Stimulated activated CD8-positive, alpha-beta memory T cell treated with anti-CD3 and anti-CD28 coated beads, Interleukin-12 subunit alpha, Interleukin-12 subunit beta, amount 100 ng/mL, for 4 hours (primary cell): ENCODE results near the gene HPD.
A peak's percentile ranks its signal among the peaks of the same experiment; 100 is the strongest.

Experiments
- DNase-seq: peaks from one replicate; pipeline ENCODE4 v3.0.0-alpha.2; 2020; ENCODE audit warnings: low read depth

Gene HPD

DNA sequence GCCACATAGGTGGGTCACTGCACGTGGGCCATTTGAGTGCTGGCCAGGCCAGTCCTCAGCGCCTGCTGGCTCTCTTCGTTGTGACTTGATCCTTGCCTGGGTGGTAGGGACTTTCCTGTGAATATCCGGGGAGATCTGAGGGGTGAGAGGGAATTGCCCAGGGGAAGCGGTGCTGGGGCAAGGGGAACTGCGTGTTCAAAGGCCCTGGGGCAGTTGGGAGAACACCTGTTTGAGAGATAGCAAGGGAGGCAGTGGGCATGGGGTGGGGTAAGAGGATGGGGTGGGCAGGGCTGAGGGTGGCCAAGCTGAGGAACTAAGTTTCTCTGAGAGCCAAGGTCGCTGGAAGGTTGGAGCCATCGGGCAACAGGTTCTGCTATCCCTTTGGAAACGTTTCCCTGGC, 29.8 kb downstream of the HPD start:
- DNase-seq: no peak

GRCh38 chr12:121828306-121828705, 30.4 kb downstream of the HPD start:
- DNase-seq: no peak

DNA sequence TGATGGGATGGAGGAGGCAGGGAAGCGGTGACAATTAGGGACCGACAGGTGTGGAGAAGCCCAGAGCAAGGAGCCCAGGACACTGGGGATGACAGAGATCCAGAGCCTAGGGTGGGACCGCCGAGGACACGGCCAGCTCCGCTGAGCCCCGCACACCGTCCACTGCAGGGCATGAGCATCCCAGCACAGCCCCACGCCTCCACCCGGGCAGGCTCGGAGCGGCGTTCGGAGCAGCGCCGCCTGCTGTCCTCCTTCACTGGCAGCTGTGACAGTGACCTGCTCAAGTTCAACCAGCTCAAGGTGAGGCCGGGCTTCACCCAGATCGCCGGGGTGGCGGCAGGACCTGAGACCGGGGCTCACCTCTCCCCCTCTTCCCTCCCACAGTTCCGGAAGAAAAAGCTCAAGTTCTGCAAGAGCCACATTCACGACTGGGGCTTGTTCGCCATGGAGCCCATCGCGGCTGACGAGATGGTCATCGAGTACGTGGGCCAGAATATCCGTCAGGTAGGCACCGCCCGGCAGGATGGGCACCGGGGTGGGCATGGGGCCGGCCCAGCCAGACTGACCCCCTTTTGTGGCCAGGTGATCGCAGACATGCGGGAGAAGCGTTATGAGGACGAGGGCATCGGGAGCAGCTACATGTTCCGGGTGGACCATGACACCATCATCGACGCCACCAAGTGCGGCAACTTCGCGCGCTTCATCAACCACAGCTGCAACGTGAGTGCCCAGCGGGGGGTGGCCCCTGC, 31.1 kb downstream of the HPD start:
- DNase-seq: no peak

- DNase-seq: no peak
Observed at GRCh38 chr12:121826318-121827150, 32.1 kb downstream of the HPD start.

DNA sequence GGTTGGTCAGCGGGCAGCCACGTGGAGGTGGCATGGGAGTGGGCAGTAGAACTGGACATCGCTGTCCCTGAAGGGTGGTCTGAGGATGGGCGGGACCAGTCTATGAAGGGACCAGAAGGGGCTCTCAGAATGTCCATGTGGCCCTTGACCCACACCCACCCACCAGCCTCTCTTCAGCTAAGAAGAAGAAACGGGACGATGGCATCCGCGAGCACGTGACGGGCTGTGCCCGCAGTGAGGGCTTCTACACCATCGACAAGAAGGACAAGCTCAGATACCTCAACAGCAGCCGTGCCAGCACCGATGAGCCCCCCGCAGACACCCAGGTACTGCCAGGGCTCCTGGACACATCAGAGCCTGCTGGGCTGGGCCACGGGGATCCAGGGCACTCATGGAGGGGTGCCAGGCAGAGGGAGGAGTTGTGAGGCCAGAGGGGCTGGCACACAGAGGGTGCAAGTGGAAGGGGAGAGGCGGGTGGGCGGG, 33.6 kb downstream of the HPD start:
- no peak for DNase-seq

DNA sequence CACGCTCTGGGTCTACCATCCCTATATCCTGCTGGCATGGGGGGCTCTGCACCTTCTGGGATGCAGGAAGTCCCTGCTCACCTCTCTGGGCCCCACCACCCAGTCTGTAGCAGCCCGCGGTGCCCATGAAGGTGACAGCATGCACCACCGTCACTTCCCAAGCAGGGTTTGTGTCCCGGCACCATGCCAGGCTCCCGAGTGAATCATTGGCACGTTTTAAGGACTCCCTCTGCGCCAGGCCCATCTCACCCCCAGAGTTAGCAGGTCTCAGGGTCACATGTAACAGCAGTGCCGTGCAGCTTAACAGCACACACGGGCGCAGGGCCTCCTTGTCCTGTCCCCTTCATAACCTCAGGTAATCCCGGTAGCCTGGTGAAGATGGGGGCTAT, 34.9 kb downstream of the HPD start:
- no peak for DNase-seq

DNA sequence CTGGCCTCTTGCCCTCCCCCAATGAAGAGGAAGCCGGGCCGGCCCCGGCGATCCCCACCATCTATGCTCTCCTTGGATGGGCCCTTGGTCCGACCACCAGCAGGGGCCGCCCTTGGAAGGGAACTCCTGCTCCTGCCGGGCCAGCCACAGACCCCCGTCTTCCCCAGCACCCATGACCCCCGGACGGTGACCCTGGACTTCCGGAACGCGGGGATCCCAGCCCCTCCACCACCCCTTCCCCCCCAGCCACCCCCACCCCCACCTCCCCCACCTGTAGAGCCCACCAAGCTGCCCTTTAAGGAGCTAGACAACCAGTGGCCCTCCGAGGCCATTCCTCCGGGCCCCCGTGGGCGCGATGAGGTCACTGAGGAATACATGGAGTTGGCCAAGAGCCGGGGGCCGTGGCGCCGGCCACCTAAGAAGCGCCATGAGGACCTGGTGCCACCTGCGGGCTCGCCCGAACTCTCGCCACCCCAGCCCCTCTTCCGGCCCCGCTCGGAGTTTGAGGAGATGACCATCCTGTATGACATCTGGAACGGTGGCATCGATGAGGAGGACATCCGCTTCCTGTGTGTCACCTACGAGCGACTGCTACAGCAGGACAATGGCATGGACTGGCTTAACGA, 35.4 kb downstream of the HPD start:
- no peak for DNase-seq

- DNase-seq: no peak
Observed at GRCh38 chr12:121822393-121823100, 36.1 kb downstream of the HPD start.

DNA sequence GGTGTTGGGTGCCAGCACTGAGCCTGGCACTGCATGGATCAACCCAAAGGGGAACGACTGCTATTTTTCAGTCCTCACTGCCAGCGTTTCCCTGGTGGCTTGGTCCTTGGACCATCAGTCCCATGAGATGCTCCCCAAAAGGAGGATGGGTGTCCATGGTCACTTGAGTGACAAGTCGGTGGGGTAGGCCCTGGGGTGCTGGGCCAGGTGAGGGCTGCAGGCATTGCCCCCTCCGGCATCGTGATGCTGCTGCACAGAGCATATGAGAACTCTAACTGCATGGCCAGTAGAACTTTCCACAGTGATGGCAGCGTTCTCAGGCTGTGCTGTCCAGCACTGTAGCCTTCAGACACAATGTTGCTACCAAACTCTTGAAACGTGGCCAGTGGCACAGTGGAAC, 38.6 kb downstream of the HPD start:
- no peak for DNase-seq

- DNase-seq: no peak
Observed at GRCh38 chr12:121819212-121819949, 39.3 kb downstream of the HPD start.

- DNase-seq: no peak
Observed at GRCh38 chr12:121817648-121818043, 41.0 kb downstream of the HPD start.

DNA sequence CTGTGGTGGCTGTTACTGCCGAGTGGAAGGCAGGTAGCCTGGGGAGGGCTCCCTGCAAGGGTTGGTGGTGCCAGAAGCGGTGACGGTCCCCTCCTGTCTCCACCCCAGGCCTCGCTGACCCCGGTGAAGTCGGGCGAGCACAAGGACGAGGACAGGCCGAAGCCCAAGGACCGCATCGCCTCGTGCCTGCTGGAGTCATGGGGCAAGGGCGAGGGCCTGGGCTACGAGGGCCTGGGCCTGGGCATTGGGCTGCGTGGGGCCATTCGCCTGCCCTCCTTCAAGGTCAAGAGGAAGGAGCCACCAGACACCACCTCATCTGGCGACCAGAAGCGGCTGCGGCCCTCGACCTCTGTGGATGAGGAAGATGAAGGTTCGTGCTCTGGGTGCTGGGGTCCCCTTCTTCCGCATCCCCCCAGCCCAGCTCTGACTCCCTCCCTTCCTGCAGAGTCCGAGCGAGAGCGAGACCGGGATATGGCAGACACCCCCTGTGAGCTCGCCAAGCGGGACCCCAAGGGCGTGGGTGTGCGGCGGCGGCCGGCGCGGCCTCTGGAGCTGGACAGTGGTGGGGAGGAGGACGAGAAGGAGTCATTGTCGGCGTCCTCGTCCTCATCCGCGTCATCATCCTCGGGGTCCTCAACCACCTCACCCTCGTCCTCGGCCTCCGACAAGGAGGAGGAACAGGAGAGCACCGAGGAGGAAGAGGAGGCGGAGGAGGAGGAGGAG, 41.6 kb downstream of the HPD start:
- no peak for DNase-seq

DNA sequence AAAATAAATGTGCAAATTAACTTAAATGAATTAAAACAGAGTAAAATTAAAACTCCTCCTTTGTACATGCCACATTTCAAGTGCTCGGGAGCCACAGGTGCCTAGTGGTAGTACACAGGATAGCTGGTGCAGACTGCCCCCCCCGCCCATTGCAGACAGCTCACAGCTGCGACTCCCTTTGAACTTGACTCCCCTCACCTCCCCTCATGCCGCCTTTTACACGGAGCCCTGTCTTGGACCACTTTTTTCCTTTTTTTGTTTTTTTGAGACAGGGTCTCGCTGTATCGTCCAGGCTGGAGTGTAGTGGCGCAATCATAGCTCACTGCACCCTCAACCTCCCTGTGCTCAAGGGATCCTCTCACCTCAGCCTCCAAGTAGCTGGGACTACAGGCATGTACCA, 43.4 kb downstream of the HPD start:
- DNase-seq: no peak

- DNase-seq: no peak
Observed at GRCh38 chr12:121814429-121815119, 44.1 kb downstream of the HPD start.

DNA sequence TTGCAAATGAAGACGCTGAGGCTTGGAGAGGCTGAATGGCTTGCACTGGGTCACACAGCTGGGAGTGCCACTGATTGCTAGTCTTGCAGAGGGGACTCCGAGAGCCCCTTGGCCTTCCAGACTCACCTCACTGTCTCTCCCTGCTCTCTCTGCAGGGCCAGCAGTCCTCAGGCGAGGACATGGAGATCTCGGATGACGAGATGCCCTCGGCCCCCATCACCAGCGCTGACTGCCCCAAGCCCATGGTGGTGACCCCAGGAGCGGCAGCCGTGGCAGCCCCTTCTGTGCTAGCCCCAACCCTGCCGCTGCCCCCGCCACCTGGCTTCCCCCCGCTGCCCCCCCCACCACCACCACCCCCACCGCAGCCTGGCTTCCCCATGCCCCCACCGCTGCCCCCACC, 44.7 kb downstream of the HPD start:
- no peak for DNase-seq

DNA sequence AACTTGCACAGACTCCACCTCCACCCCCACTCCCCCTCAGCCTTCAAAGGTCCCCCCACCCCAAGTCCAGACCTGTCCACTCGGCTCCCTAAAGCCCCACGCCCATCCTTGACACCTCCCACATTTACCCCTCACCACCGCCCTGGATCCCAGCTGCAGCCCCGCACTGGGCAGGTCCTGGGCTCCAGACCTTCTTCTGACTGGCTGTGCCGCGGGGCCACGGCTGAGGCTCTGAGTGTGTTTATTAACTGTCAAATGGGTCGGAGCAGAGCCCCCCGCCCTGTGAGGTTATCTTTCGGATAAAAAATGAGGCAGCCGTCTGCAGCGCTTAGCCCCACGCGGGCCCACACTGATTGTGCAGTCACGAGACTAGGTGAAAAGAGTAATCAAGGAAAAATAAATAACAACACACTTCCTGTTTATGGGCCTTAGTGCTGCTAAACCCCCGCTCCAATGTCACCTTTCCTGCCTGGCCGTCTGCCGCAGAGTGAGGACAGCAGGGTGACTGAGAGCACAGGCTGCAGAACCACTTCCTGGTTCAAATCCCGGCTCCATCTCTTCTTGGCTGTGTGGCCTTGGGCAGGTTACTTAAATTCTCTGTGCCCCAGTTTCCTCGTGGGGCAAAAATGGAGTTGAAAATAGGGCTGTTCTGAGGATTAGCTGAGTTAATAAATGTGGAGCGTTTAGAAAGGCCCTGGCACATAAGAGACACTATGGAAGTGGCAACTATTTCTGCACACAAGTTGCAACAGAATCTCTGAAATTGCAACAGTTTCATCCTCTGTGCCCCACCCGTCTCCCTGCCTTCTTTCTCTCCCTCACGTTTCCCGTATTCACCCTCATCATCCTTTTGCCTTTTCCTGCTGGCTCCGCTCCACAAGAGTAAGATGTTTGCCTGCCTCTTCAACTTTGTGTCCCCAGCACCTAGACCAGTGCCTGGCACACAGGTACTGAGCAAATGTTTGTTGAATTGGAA, 45.5 kb downstream of the HPD start:
- no peak for DNase-seq

DNA sequence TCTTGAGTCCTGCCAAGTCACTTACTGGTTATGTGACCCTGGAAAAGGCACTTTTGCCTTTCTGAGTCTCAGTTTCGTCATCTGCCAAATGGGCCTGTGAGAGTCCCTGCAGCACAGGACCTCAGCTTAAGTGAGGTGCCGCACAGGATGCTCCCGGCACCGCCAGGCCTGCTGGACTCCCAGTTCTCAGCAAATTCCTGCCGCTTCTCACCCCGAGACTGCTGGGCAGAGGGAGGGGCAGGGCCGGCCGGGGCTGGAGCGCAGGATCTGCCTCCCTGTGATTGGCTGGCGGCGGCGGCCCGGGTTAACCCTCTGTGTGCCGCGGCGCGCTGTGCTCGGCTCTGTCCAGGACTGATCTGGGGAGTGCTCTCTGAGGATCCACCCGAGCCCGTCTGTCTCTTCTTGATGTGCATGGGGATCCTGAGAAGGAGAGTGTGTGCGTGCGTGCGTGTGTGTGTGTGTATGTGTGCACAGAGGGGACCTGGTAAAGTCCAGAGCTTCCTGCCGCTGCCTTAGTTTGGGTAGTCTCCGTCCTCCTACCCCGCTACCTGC, 46.3 kb downstream of the HPD start:
- no peak for DNase-seq

DNA sequence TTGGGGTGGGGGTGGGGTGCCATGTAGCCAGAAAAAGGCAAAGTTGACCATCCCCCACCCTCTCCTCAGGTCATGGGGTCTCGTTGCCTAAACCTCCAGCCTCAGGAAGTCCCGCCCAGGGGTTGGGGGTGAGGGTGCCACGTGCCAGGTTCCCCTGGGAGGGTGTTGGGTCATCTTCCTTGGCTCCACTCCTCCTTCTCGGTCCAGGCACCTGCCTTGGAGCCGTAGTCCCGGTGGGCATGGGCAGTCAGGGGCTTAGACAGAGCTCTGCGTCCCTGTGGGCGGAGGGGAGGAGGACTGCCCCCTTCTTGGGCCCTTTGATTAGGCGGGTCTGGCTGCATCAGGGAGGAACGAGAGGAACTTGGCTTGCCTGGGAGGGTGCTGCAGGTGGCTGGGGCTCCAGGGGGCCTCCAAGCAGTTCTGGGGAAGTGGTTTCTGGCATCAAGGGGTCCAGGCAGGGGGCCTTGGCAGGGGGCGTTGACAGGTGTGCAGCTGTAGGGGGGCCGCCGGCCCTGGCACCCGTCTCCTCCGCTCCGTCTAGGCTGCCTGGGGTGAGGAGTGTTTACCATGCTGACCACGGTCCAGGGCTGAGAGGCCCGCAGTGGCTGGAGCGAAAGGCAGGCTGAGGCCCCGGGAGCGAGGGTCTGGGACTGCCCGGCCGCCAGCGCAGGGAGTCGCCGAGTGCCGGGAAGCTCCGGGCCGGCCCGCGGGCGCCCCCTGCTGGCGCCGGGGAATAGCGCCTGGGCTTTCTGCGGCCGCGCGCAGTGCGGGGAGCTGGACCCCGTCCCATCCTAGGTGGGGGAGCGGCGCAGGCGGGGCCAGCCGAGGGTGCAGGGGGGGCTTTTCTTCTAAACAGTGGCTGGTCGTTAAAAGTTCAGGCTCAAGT, 47.0 kb downstream of the HPD start:
- peak; percentile 63 for DNase-seq
